C4-2B (cell line): ENCODE results near the gene JAKMIP2.

Experiments
- H3K27ac ChIP-seq: fragments of 450-650 bp; 2 replicates; pipeline ENCODE4 v1.5.1; 2017
- CTCF ChIP-seq: fragments of 450-650 bp; conservative IDR thresholded peaks from 2 replicates; pipeline ENCODE4 v1.5.1; 2017; ENCODE audit warnings: mild to moderate bottlenecking
- ZFX ChIP-seq: fragments of 450-650 bp; IDR thresholded peaks from 2 replicates; pipeline ENCODE4 v1.6.1; 2017

The JAKMIP2 gene

DNA sequence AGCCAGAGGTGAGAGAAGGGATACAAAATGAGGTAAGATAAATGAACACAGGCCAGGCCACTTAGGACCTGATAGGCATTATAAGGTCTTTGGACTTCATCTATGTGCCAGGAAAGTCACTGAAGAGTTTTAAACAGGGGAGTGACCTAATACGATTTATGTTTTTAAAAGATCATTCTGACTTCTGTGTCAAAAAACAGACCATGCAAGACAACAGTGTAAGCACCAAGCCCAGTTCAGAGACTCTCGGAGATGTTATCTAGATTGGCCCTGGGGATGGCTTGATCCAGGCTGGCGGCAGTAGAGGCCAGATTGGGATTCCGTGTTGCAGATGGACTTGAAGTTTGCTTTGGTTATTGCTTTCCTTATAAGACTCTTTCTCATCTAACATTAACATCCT, 229.6 kb downstream of the JAKMIP2 start:
- no peak overlapping the region for H3K27ac ChIP-seq
- TF ChIP-seq ZFX (no peak), CTCF (no peak)

- H3K27ac ChIP-seq, result no peak overlapping the region
- TF ChIP-seq ZFX, result no peak
Measured at GRCh38 chr5:147551677-147552076, 230.9 kb downstream of the JAKMIP2 start.

- no peak overlapping the region for H3K27ac ChIP-seq
- TF ChIP-seq ZFX (no peak), CTCF (no peak)
Measured at GRCh38 chr5:147547730-147548129, 234.8 kb downstream of the JAKMIP2 start.

DNA sequence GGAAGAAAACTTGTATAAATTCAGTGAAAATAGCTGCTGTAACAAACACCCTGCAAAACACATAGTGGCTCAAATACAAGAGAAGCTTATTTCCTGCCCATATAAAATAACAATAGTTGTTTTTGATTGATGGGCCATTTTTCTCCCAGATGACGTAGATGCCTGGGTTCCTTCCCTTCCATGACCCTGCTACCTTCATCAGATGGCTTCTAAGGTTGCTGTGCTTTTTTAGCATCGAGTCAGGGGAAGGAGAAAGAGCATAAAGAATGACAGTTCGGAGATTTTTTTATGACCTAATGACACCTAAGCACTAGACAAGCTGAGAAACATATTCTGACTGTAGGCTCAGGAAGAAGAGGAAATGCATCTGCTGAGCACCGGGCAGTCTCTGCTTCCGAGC, 238.0 kb downstream of the JAKMIP2 start:
- no peak for TF ChIP-seq CTCF
- TF ChIP-seq ZFX, result no peak
- H3K27ac ChIP-seq, result no peak overlapping the region

GRCh38 chr5:147539053-147539452, 243.5 kb downstream of the JAKMIP2 start:
- TF ChIP-seq CTCF (no peak), ZFX (no peak)
- no peak overlapping the region for H3K27ac ChIP-seq

DNA sequence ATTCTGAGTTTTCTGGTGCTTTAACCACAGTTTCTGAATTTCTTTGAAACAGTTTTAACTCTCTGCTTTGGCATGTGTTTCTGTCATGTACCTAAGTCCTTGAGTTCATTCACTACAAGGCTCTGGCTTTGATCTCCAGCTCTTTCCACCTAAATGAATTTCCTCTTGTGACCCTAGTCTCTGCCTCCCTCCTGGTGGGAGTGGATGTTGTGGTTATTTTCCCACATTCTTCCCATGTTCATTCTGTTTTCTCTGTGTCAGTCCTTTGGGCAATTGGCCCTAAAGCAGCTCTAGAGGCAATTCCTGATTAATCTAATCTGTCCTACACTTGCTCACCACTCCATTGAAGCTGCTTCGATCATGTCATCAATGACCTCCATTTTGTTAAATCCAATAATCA, 244.3 kb downstream of the JAKMIP2 start:
- H3K27ac ChIP-seq, result no peak overlapping the region
- TF ChIP-seq CTCF (no peak), ZFX (no peak)
